Thoracic aorta (tissue), 2 donors: ENCODE measurements around the gene CDH12. TPM values are rescaled to one million over a fixed set of nuclear protein-coding genes. Genes with fewer than 3 reads are reported as not detected.

ENCODE experiments used
- ATAC-seq: fragments of 150-250 bp; one replicate; pipeline ENCODE4 v1.8.0; 2017; ENCODE audit warnings: low read depth; ENCODE audit not compliant: insufficient number of reproducible peaks, low FRiP score
- DNase-seq: peaks from one replicate; pipeline ENCODE4 v3.0.0-alpha.2; 2020; ENCODE audit warnings: low spot score
- H3K27ac ChIP-seq, 2 donors: fragments of 200-600 bp; sonication (generic); 1 replicate in 1 of 2; 2 replicates in 1 of 2; pipeline ENCODE4 v1.5.1; 2016; ENCODE audit warnings: mild to moderate bottlenecking in 2 of 2, moderate library complexity in 2 of 2
- H3K27me3 ChIP-seq: fragments of 200-600 bp; sonication (generic); replicated peaks from 2 replicates; pipeline ENCODE4 v1.6.0; 2016; ENCODE audit warnings: mild to moderate bottlenecking; ENCODE audit not compliant: insufficient read depth
- H3K36me3 ChIP-seq: fragments of 200-600 bp; sonication (generic); one replicate; pipeline ENCODE4 v1.5.1; 2016
- H3K4me1 ChIP-seq, 2 donors: fragments of 200-600 bp; sonication (generic); 1 replicate in 1 of 2; 2 replicates in 1 of 2; pipeline versions ENCODE4 v1.5.1 to v1.6.0; 2016; ENCODE audit warnings: low read depth in 2 of 2, mild to moderate bottlenecking in 1 of 2; ENCODE audit not compliant: control insufficient read depth in 1 of 2
- H3K4me3 ChIP-seq: fragments of 200-600 bp; sonication (generic); 2 replicates; pipeline ENCODE4 v1.5.1; 2016; ENCODE audit warnings: mild to moderate bottlenecking
- H3K9me3 ChIP-seq: fragments of 200-600 bp; sonication (generic); 2 replicates; pipeline ENCODE4 v1.5.1; 2016
- total RNA-seq, 2 donors: library from RNA; depleted of rRNA; stranded (reverse); fragments of >200 nt; gene quantifications; one replicate each; pipeline versions ENCODE4 v1.1.0 to v1.2.3, GENCODE V29; 2016
- TF ChIP-seq, protein P1 (sequence below): fragments of 200-600 bp; sonication (generic); IDR thresholded peaks from one replicate; pipeline ENCODE4 v1.5.1; 2019; ENCODE audit warnings: antibody characterized with exemption

Gene CDH12
- total RNA-seq, 2 donors from 2014 or later: not detected

DNA sequence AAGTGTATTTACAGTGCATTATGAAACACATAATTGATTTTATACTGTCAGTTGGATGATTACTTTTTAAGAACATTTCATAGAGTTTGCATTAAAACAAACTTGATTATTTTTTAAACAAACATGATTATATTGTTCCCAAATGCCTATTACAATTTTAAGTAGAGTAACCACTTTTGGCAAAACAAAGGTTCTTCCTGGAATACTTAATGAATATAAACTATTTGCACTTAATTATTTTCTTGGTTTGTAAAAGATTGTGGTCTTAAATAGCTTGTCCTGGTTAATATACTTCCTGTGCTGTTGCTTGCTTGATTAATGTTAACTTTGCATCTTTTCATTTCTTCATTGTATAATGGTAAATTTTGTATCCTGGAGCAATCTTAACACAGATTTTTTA is 180.0 kb downstream of the CDH12 start:
- Histone ChIP-seq H3K4me1 (no peaks in the 10 kb centered on the region), H3K27ac (no peak overlapping the region), H3K27me3 (no peaks in the 10 kb centered on the region), H3K4me3 (no peak overlapping the region), H3K36me3 (no peaks in the 10 kb centered on the region), H3K9me3 (no peaks in the 10 kb centered on the region)
- DNase-seq: no peak
- no peak for ATAC-seq
- TF ChIP-seq, protein P1, sequence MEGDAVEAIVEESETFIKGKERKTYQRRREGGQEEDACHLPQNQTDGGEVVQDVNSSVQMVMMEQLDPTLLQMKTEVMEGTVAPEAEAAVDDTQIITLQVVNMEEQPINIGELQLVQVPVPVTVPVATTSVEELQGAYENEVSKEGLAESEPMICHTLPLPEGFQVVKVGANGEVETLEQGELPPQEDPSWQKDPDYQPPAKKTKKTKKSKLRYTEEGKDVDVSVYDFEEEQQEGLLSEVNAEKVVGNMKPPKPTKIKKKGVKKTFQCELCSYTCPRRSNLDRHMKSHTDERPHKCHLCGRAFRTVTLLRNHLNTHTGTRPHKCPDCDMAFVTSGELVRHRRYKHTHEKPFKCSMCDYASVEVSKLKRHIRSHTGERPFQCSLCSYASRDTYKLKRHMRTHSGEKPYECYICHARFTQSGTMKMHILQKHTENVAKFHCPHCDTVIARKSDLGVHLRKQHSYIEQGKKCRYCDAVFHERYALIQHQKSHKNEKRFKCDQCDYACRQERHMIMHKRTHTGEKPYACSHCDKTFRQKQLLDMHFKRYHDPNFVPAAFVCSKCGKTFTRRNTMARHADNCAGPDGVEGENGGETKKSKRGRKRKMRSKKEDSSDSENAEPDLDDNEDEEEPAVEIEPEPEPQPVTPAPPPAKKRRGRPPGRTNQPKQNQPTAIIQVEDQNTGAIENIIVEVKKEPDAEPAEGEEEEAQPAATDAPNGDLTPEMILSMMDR: no peak

DNA sequence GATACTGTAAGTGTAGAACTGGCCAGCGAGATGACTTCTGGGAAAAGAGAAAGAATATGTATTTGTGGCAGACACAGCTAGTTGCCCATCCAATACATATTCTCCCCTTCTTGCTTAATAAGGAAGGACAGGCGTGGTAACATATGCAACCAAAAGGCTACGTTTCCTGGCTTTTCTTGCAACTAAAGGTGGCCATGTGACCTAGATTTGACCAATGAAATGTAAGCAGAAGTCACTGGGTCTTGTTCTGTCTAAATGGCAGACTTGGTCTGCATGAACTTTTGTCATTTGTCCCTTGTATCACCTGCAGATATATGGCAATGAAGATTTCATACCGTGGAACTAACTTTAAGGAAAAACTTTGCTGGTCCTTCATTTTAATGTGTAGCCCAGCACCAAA is 183.8 kb downstream of the CDH12 start:
- ATAC-seq: no peak
- no peaks in the 10 kb centered on the region for H3K4me1 ChIP-seq
- no peaks in the 10 kb centered on the region for H3K27me3 ChIP-seq
- H3K9me3 ChIP-seq: no peaks in the 10 kb centered on the region
- H3K4me3 ChIP-seq: no peak overlapping the region
- no peak for DNase-seq
- no peak overlapping the region for H3K27ac ChIP-seq
- no peaks in the 10 kb centered on the region for H3K36me3 ChIP-seq
- TF ChIP-seq, protein P1: no peak

DNA sequence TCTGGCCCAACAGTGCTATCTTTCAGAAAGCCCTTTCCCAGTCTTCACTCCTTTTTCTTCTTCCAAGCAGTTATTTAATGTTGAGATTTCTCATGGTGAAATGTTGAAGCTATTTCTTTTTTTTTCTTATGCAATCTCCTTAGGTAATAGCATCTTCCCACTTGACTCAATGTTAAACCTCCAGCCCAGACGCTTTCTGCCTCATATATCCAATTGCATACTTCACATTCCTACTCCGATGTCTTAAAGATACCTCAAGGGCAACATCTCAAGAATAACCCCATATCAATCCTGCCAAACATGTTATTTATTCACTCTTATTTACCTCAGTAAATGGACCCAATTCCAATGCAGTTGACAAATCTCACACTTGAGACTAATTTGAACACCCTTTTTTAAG is 187.3 kb downstream of the CDH12 start:
- no peaks in the 10 kb centered on the region for H3K27me3 ChIP-seq
- H3K36me3 ChIP-seq: no peaks in the 10 kb centered on the region
- DNase-seq: no peak
- TF ChIP-seq, protein P1: no peak
- no peak overlapping the region for H3K27ac ChIP-seq
- H3K9me3 ChIP-seq: no peaks in the 10 kb centered on the region
- H3K4me1 ChIP-seq: no peaks in the 10 kb centered on the region
- H3K4me3 ChIP-seq: no peak overlapping the region
- no peak for ATAC-seq

DNA sequence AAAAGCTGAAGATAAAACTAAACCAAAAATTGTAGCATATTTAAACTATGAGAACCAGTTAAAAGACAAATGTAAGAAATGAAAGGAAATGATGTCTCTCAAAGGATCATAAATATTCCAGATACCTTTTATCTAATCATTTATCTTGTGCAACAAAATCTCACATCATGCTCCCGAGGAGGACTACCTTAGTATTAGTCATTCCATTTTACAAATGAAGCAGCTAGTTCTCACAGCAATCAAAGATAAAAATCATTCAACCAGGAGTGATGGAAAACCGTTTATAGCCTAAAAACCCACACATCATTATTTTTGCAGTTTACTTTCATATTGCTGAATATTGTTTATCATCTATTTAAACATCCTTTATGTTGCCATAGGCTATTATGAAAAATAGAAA is 190.0 kb downstream of the CDH12 start:
- no peak overlapping the region for H3K4me3 ChIP-seq
- H3K9me3 ChIP-seq: no peaks in the 10 kb centered on the region
- DNase-seq: no peak
- no peaks in the 10 kb centered on the region for H3K27me3 ChIP-seq
- H3K36me3 ChIP-seq: no peaks in the 10 kb centered on the region
- no peak for ATAC-seq
- H3K27ac ChIP-seq: no peak overlapping the region
- TF ChIP-seq, protein P1: no peak
- H3K4me1 ChIP-seq: no peaks in the 10 kb centered on the region

DNA sequence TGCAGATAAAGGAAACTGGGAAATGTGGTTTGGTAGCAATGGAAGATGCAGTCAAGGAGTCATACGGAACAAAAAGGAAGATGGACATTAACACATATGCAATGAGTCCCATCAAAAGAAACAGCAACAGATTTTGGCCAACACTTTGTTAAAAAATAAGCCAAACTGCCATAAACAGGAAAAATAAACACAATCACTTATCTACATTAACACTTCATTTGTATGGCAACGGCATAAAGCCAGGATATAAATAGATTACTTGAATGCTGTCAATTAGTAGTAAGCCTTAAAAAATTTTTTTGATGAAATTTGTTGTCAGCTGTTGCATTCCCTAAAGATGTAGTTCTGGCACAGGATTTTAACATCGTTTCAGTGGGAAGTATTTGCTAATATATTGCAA is 190.8 kb downstream of the CDH12 start:
- no peaks in the 10 kb centered on the region for H3K36me3 ChIP-seq
- no peaks in the 10 kb centered on the region for H3K4me1 ChIP-seq
- H3K4me3 ChIP-seq: no peak overlapping the region
- no peak for ATAC-seq
- no peak for DNase-seq
- H3K9me3 ChIP-seq: no peaks in the 10 kb centered on the region
- H3K27me3 ChIP-seq: no peaks in the 10 kb centered on the region
- H3K27ac ChIP-seq: no peak overlapping the region
- TF ChIP-seq, protein P1: no peak
